Hepatocyte (in vitro differentiated cells): ENCODE data around the gene PCDHA7. TPM values are rescaled to one million over a fixed set of nuclear protein-coding genes. Genes with fewer than 3 reads are reported as not detected.
"Not testable (repeated sequence)": the region's sequence is repeated elsewhere in the genome, so short reads cannot be mapped to it uniquely, and the experiment has no call there.

Experiments
- DNase-seq: peaks from one replicate; pipeline ENCODE4 v3.0.0-alpha.2; 2016; ENCODE audit warnings: low spot score
- H2AFZ ChIP-seq: fragments of 200-600 bp; sonication (generic); 2 replicates; pipeline ENCODE4 v1.6.0; 2016; ENCODE audit warnings: antibody characterized with exemption, mild to moderate bottlenecking
- H3K27ac ChIP-seq: fragments of 200-600 bp; sonication (generic); 2 replicates; pipeline ENCODE4 v1.5.1; 2016; ENCODE audit warnings: mild to moderate bottlenecking
- H3K27me3 ChIP-seq: fragments of 200-600 bp; sonication (generic); 2 replicates; pipeline ENCODE4 v1.6.1; 2016
- H3K36me3 ChIP-seq: fragments of 200-600 bp; sonication (generic); replicated peaks from 2 replicates; pipeline ENCODE4 v1.5.1; 2016; ENCODE audit warnings: low read depth; ENCODE audit not compliant: insufficient read depth
- H3K4me1 ChIP-seq: fragments of 200-600 bp; sonication (generic); 2 replicates; pipeline ENCODE4 v1.5.1; 2016; ENCODE audit warnings: mild to moderate bottlenecking, moderate library complexity; ENCODE audit not compliant: insufficient read depth
- H3K4me2 ChIP-seq: fragments of 200-600 bp; sonication (generic); 2 replicates; pipeline ENCODE4 v1.6.0; 2016
- H3K4me3 ChIP-seq: fragments of 200-600 bp; sonication (generic); 2 replicates; pipeline ENCODE4 v1.5.1; 2016; ENCODE audit warnings: mild to moderate bottlenecking
- H3K79me2 ChIP-seq: fragments of 200-600 bp; sonication (generic); 2 replicates; pipeline ENCODE4 v1.6.0; 2017; ENCODE audit warnings: mild to moderate bottlenecking
- H3K9me2 ChIP-seq: fragments of 200-600 bp; sonication (generic); replicated peaks from 2 replicates; pipeline ENCODE4 v1.6.0; 2017; ENCODE audit warnings: mild to moderate bottlenecking; ENCODE audit not compliant: insufficient read depth
- H3K9me3 ChIP-seq: fragments of 200-600 bp; sonication (generic); 2 replicates; pipeline ENCODE4 v1.5.1; 2016; ENCODE audit warnings: low read depth, mild to moderate bottlenecking
- H4K20me1 ChIP-seq: fragments of 200-600 bp; sonication (generic); 2 replicates; pipeline ENCODE4 v1.6.0; 2016; ENCODE audit warnings: mild to moderate bottlenecking; ENCODE audit not compliant: insufficient read depth, poor library complexity, severe bottlenecking
- CTCF ChIP-seq: fragments of 200-600 bp; sonication (generic); IDR thresholded peaks from 2 replicates; pipeline ENCODE4 v1.5.1; 2016; ENCODE audit warnings: antibody characterized with exemption, mild to moderate bottlenecking; ENCODE audit not compliant: poor library complexity
- EZH2 ChIP-seq: fragments of 200-600 bp; sonication (generic); IDR thresholded peaks from 2 replicates; pipeline ENCODE4 v1.6.1; 2016; ENCODE audit warnings: antibody characterized with exemption, mild to moderate bottlenecking, borderline replicate concordance
- EZH2phosphoT487 ChIP-seq: fragments of 200-600 bp; sonication (generic); IDR thresholded peaks from one replicate; pipeline ENCODE4 v1.6.1; 2018; ENCODE audit warnings: antibody characterized with exemption, mild to moderate bottlenecking, low read depth, moderate library complexity; ENCODE audit not compliant: unreplicated experiment, severe bottlenecking
- WGBS: methylation state at CpG from one replicate; pipeline ENCODE4 v1.1.6; 2016; ENCODE audit warnings: low lambda C conversion rate; ENCODE audit errors: missing lambda C conversion rate; 5-methylcytosine and 5-hydroxymethylcytosine counted together
- polyA plus RNA-seq: library from polyadenylated mRNA; unstranded; fragments of >200 nt; fragmentation: Nextera tagmentation; extraction: Ambion mirVana; gene quantifications from 2 replicates; pipeline ENCODE4 v1.2.1, GENCODE V29; 2016
- total RNA-seq: library from RNA; depleted of rRNA; stranded (reverse); fragments of >200 nt; gene quantifications from 2 replicates; pipeline ENCODE4 v1.2.3, GENCODE V29; 2014

Gene PCDHA7
- total and polyA plus RNA-seq, 2 experiments from 2014 or later = 0.11 to 1.7 TPM

DNA sequence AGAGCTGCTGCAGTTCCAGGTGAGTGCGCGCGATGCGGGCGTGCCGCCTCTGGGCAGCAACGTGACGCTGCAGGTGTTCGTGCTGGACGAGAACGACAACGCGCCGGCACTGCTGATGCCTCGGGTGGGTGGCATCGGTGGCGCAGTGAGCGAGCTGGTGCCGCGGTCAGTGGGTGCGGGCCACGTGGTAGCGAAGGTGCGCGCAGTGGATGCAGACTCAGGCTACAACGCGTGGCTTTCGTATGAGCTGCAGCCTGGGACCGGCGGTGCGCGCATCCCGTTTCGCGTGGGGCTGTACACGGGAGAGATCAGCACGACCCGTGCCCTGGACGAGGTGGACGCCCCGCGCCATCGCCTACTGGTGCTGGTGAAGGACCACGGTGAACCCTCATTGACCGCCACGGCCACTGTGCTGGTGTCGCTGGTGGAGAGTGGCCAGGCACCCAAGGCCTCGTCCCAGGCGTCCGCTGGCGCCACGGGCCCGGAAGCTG, 31.2 kb upstream of the PCDHA7 start:
- Histone ChIP-seq H3K9me2 (no peaks in the 10 kb centered on the region), H4K20me1 (no peaks in the 10 kb centered on the region), H3K4me1 (no peaks in the 10 kb centered on the region), H3K4me3 (no peak overlapping the region), H3K4me2 (no peak overlapping the region), H3K79me2 (peaks cover under 1% of the 10 kb centered on the region), H3K9me3 (peaks cover 18% of the 10 kb centered on the region), H3K36me3 (peaks cover 5% of the 10 kb centered on the region), H3K27ac (no peak overlapping the region), H2AFZ (no peak overlapping the region), H3K27me3 (no peaks in the 10 kb centered on the region)
- TF ChIP-seq CTCF (no peak), EZH2 (no peak), EZH2phosphoT487 (no peak)
- 99% methylated on average over 35 of the region's 53 CpGs for WGBS
- no peak for DNase-seq

- Histone ChIP-seq H3K79me2 (peaks cover 19% of the 10 kb centered on the region), H4K20me1 (no peaks in the 10 kb centered on the region), H3K4me1 (no peaks in the 10 kb centered on the region), H3K9me2 (no peaks in the 10 kb centered on the region), H3K9me3 (no peaks in the 10 kb centered on the region), H3K36me3 (no peaks in the 10 kb centered on the region), H3K27ac (peak within 1 kb of the TSS; percentile 89), H3K4me3 (peak within 1 kb of the TSS; percentile 83), H3K4me2 (peak within 1 kb of the TSS; percentile 80), H2AFZ (peak within 1 kb of the TSS; percentile 92), H3K27me3 (no peaks in the 10 kb centered on the region)
- 2% methylated on average over 46 of the region's 47 CpGs for WGBS
- TF ChIP-seq CTCF = peak; percentile 85
- no peak for TF ChIP-seq EZH2
- DNase-seq = peak; percentile 88
These were observed 27.0 kb upstream of the PCDHA7 start, which contains the start of gene PCDHA4 for GRCh38 chr5:140806834-140807775. Gene PCDHA4, plus strand, starts transcription at chr5:140807068.

GRCh38 chr5:140808241-140808888, 25.7 kb upstream of the PCDHA7 start:
- not testable (repeated sequence) for H3K36me3 ChIP-seq, H3K27ac ChIP-seq, DNase-seq, H4K20me1 ChIP-seq, H3K4me1 ChIP-seq, H3K27me3 ChIP-seq, H3K4me3 ChIP-seq, H3K9me2 ChIP-seq, H2AFZ ChIP-seq, H3K9me3 ChIP-seq
- H3K4me2 ChIP-seq = peak overlapping the region; percentile 80
- H3K79me2 ChIP-seq = peaks cover 23% of the 10 kb centered on the region
- WGBS = 99% methylated on average over 57 of the region's 62 CpGs

DNA sequence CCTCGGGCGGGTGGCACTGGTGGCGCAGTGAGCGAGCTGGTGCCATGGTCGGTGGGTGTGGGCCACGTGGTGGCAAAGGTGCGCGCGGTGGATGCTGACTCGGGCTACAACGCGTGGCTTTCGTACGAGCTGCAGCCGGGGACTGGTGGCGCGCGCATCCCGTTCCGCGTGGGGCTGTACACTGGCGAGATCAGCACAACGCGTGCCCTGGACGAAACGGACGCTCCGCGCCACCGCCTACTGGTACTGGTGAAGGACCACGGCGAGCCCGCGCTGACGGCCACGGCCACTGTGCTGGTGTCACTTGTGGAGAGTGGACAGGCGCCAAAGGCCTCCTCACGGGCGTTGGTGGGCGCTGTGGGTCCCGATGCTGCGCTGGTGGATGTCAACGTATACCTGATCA, 25.2 kb upstream of the PCDHA7 start:
- H3K36me3 ChIP-seq = no peaks in the 10 kb centered on the region
- no peak overlapping the region for H3K27ac ChIP-seq
- H3K27me3 ChIP-seq = no peaks in the 10 kb centered on the region
- H4K20me1 ChIP-seq = no peaks in the 10 kb centered on the region
- peaks cover 28% of the 10 kb centered on the region for H3K79me2 ChIP-seq
- no peak overlapping the region for H3K4me2 ChIP-seq
- no peaks in the 10 kb centered on the region for H3K9me3 ChIP-seq
- H3K4me3 ChIP-seq = no peak overlapping the region
- no peak overlapping the region for H2AFZ ChIP-seq
- TF ChIP-seq CTCF = no peak
- no peak for TF ChIP-seq EZH2phosphoT487
- TF ChIP-seq EZH2 = no peak
- no peaks in the 10 kb centered on the region for H3K9me2 ChIP-seq
- no peak for DNase-seq
- H3K4me1 ChIP-seq = no peaks in the 10 kb centered on the region
- 97% methylated on average over 41 of the region's 43 CpGs for WGBS
